Gastrocnemius medialis (tissue), 4 donors: ENCODE results near the gene FBN2. TPM values are rescaled to one million over a fixed set of nuclear protein-coding genes. Genes with fewer than 3 reads are reported as not detected.

Source experiments
- ATAC-seq, 2 donors: fragments of 150-250 bp; one replicate each; pipeline ENCODE4 v1.9.1; 2016
- DNase-seq, 2 donors: peaks; one replicate each; pipeline ENCODE4 v3.0.0-alpha.2; 2019
- H3K27ac ChIP-seq, 4 donors: fragments of 200-600 bp; sonication (generic); 1 replicate in 1 of 4; 2 replicates in 3 of 4; pipeline ENCODE4 v1.5.1; 2016 to 2018; ENCODE audit warnings: mild to moderate bottlenecking in 2 of 4, moderate library complexity in 1 of 4
- H3K27me3 ChIP-seq, 3 donors: fragments of 200-600 bp; sonication (generic) in 2 of 3; 1 replicate in 1 of 3; 2 replicates in 2 of 3; pipeline versions ENCODE4 v1.5.1 to v1.6.0; 2016 to 2019; ENCODE audit warnings: mild to moderate bottlenecking in 1 of 3, moderate library complexity in 1 of 3
- H3K36me3 ChIP-seq, 2 donors: fragments of 200-600 bp; sonication (generic) in 1 of 2; one replicate each; pipeline ENCODE4 v1.5.1; 2017 to 2018
- H3K4me1 ChIP-seq, 2 donors: fragments of 200-600 bp; sonication (generic) in 1 of 2; one replicate each; pipeline ENCODE4 v1.5.1; 2016 to 2017; ENCODE audit warnings: mild to moderate bottlenecking in 2 of 2
- H3K4me3 ChIP-seq, 4 donors: fragments of 200-600 bp; sonication (generic) in 3 of 4; 1 replicate in 1 of 4; 2 replicates in 3 of 4; pipeline ENCODE4 v1.5.1; 2016 to 2019; ENCODE audit warnings: mild to moderate bottlenecking in 2 of 4
- H3K9me3 ChIP-seq, 3 donors: fragments of 200-600 bp; sonication (generic) in 2 of 3; 1 replicate in 1 of 3; 2 replicates in 2 of 3; pipeline ENCODE4 v1.5.1; 2016 to 2019
- CTCF ChIP-seq, 5 experiments: fragments of 450-650 bp in 3 of 5; fragments of 200-600 bp in 2 of 5; sonication (generic) in 2 of 5; IDR thresholded peaks in 4 of 5; conservative IDR thresholded peaks in 1 of 5; 1 replicate in 4 of 5; 2 replicates in 1 of 5; pipeline ENCODE4 v1.5.1; 2016 to 2019; ENCODE audit warnings: antibody characterized with exemption in 5 of 5, mild to moderate bottlenecking in 3 of 5, moderate library complexity in 3 of 5
- POLR2A ChIP-seq, 2 donors: fragments of 450-650 bp; IDR thresholded peaks; one replicate each; pipeline ENCODE4 v1.6.1; 2017; ENCODE audit warnings: antibody characterized with exemption in 2 of 2, mild to moderate bottlenecking in 2 of 2, moderate library complexity in 2 of 2
- in situ Hi-C, 4 donors: fragments of 200-750 bp; cut with MboI; loops; one replicate each; pipeline versions ENCODE4 v1.15.0 to v1.8.0; 2017; ENCODE audit warnings: low sequenced_read_pairs in 4 of 4
- intact Hi-C: fragments of 100-400 bp; cut with DNase I; formaldehyde crosslinking; loops from one replicate; pipeline ENCODE4 v1.15.1; 2023; ENCODE audit warnings: low total_unique reads
- total RNA-seq, 4 donors: library from RNA; depleted of rRNA; stranded (reverse); fragments of >200 nt; gene quantifications; one replicate each; pipeline versions ENCODE4 v1.1.0 to v1.2.3, GENCODE V29; 2016

The FBN2 gene
- total RNA-seq, 4 donors from 2014 or later, result 0.07 to 0.20 TPM; not detected in 2

GRCh38 chr5:128271071-128271470, 267.0 kb downstream of the FBN2 start:
- no peaks in the 10 kb centered on the region for H3K9me3 ChIP-seq
- H3K27me3 ChIP-seq, result no peaks in the 10 kb centered on the region
- H3K36me3 ChIP-seq, result no peaks in the 10 kb centered on the region
- H3K4me3 ChIP-seq, result no peak overlapping the region
- DNase-seq, result no peak
- H3K27ac ChIP-seq, result no peak overlapping the region
- in situ Hi-C loops, result no loop called here
- TF ChIP-seq CTCF (IDR thresholded peaks at IDR 0.05 in 4 of 5, conservative IDR thresholded peaks at IDR 0.05 in 1 of 5) (no peak), POLR2A (IDR thresholded peaks at IDR 0.05) (no peak)
- H3K4me1 ChIP-seq, result no peaks in the 10 kb centered on the region
- no peak for ATAC-seq
- intact Hi-C loops, result no loop called here

GRCh38 chr5:128264564-128265360, 273.3 kb downstream of the FBN2 start:
- no peaks in the 10 kb centered on the region for H3K27me3 ChIP-seq
- TF ChIP-seq POLR2A (IDR thresholded peaks at IDR 0.05) (no peak), CTCF (IDR thresholded peaks at IDR 0.05 in 4 of 5, conservative IDR thresholded peaks at IDR 0.05 in 1 of 5) (no peak)
- no peak for ATAC-seq
- H3K36me3 ChIP-seq, result no peaks in the 10 kb centered on the region
- H3K27ac ChIP-seq, result no peak overlapping the region
- intact Hi-C loops (no loop called here), in situ Hi-C loops (no loop called here)
- no peaks in the 10 kb centered on the region for H3K4me1 ChIP-seq
- no peak overlapping the region for H3K4me3 ChIP-seq
- DNase-seq, result no peak
- no peaks in the 10 kb centered on the region for H3K9me3 ChIP-seq

- H3K4me3 ChIP-seq, result no peak overlapping the region
- ATAC-seq (no peak), DNase-seq (no peak)
- in situ Hi-C loops, result no loop called here
- no peaks in the 10 kb centered on the region for H3K36me3 ChIP-seq
- no peak overlapping the region for H3K27ac ChIP-seq
- no peaks in the 10 kb centered on the region for H3K9me3 ChIP-seq
- no peaks in the 10 kb centered on the region for H3K4me1 ChIP-seq
- no peak for TF ChIP-seq CTCF (IDR thresholded peaks at IDR 0.05 in 4 of 5, conservative IDR thresholded peaks at IDR 0.05 in 1 of 5)
- no peak for TF ChIP-seq POLR2A (IDR thresholded peaks at IDR 0.05)
- intact Hi-C loops, result no loop called here
- H3K27me3 ChIP-seq, result no peaks in the 10 kb centered on the region
These were observed 274.7 kb downstream of the FBN2 start for GRCh38 chr5:128263357-128263756.

- no peaks in the 10 kb centered on the region for H3K9me3 ChIP-seq
- H3K4me3 ChIP-seq, result no peak overlapping the region
- no peak for ATAC-seq
- DNase-seq, result no peak
- TF ChIP-seq POLR2A (IDR thresholded peaks at IDR 0.05) (no peak), CTCF (IDR thresholded peaks at IDR 0.05 in 4 of 5, conservative IDR thresholded peaks at IDR 0.05 in 1 of 5) (no peak)
- intact Hi-C loops (no loop called here), in situ Hi-C loops (no loop called here)
- H3K27ac ChIP-seq, result no peak overlapping the region
- H3K27me3 ChIP-seq, result no peaks in the 10 kb centered on the region
- no peaks in the 10 kb centered on the region for H3K4me1 ChIP-seq
- no peaks in the 10 kb centered on the region for H3K36me3 ChIP-seq
These were observed 275.1 kb downstream of the FBN2 start for GRCh38 chr5:128262911-128263310.
